CD14-positive monocyte (primary cell): ENCODE measurements around the gene GRID1. TPM values are rescaled to one million over a fixed set of nuclear protein-coding genes. Genes with fewer than 3 reads are reported as not detected.

ENCODE experiments used
- DNase-seq, 3 donors: peaks; one replicate each; pipeline ENCODE4 v3.0.0-alpha.2; 2011 to 2022
- H2AFZ ChIP-seq: 2 replicates; pipeline ENCODE4 v1.6.0; 2012; ENCODE audit warnings: mild to moderate bottlenecking, low read depth, low read length, inconsistent platforms; ENCODE audit not compliant: insufficient read depth, poor library complexity, severe bottlenecking
- H3K27ac ChIP-seq, 2 donors: 1 replicate in 1 of 2; 2 replicates in 1 of 2; pipeline ENCODE4 v1.5.1; 2012 to 2013; ENCODE audit warnings: low read length in 2 of 2, control low read depth in 1 of 2, inconsistent platforms in 1 of 2, low read depth in 1 of 2, mild to moderate bottlenecking in 1 of 2
- H3K27me3 ChIP-seq, 2 donors: one replicate each; pipeline versions ENCODE4 v1.6.0 to v1.6.1; 2011 to 2013; ENCODE audit warnings: low read length in 2 of 2; ENCODE audit not compliant: control insufficient read depth in 2 of 2, insufficient read depth in 2 of 2
- H3K36me3 ChIP-seq, 2 donors: replicated peaks in 1 of 2; 1 replicate in 1 of 2; 2 replicates in 1 of 2; pipeline versions ENCODE4 v1.5.1 to v1.6.1; 2012 to 2013; ENCODE audit warnings: low read length in 2 of 2, control low read depth in 1 of 2, inconsistent platforms in 1 of 2, mild to moderate bottlenecking in 1 of 2; ENCODE audit not compliant: insufficient read depth in 2 of 2, control insufficient read depth in 1 of 2
- H3K4me1 ChIP-seq, 2 donors: 1 replicate in 1 of 2; 2 replicates in 1 of 2; pipeline versions ENCODE4 v1.5.1 to v1.6.1; 2012 to 2013; ENCODE audit warnings: low read length in 2 of 2, control low read depth in 1 of 2, inconsistent platforms in 1 of 2, mild to moderate bottlenecking in 1 of 2, moderate library complexity in 1 of 2; ENCODE audit not compliant: insufficient read depth in 2 of 2, control insufficient read depth in 1 of 2
- H3K4me2 ChIP-seq: replicated peaks from 2 replicates; pipeline ENCODE3; 2012; ENCODE audit warnings: low read length, moderate library complexity, mild to moderate bottlenecking; ENCODE audit not compliant: poor library complexity, severe bottlenecking; ENCODE audit errors: extremely low read depth
- H3K4me3 ChIP-seq, 3 experiments: fragments of 200-600 bp in 1 of 3; sonication (generic) in 1 of 3; replicated peaks in 1 of 3; 1 replicate in 2 of 3; 2 replicates in 1 of 3; pipeline ENCODE4 v1.5.1; 2011 to 2013; ENCODE audit warnings: low read length in 3 of 3, mild to moderate bottlenecking in 3 of 3, control low read depth in 2 of 3, low read depth in 2 of 3, inconsistent platforms in 1 of 3, moderate library complexity in 1 of 3
- H3K79me2 ChIP-seq: 2 replicates; pipeline ENCODE4 v1.6.0; 2012; ENCODE audit warnings: mild to moderate bottlenecking, control low read depth, inconsistent platforms, low read length, moderate library complexity; ENCODE audit not compliant: insufficient read depth
- H3K9ac ChIP-seq: 2 replicates; pipeline ENCODE4 v1.6.0; 2017; ENCODE audit warnings: low read length, mild to moderate bottlenecking; ENCODE audit not compliant: insufficient read depth, poor library complexity, severe bottlenecking
- H3K9me3 ChIP-seq, 2 donors: replicated peaks in 1 of 2; 1 replicate in 1 of 2; 2 replicates in 1 of 2; pipeline versions ENCODE4 v1.5.1 to v1.6.1; 2012 to 2013; ENCODE audit warnings: low read length in 2 of 2, control low read depth in 1 of 2; ENCODE audit not compliant: control insufficient read depth in 1 of 2, insufficient read depth in 1 of 2
- H4K20me1 ChIP-seq: 2 replicates; pipeline ENCODE4 v1.6.0; 2012; ENCODE audit warnings: mild to moderate bottlenecking, low read length, control low read depth, moderate library complexity; ENCODE audit not compliant: insufficient read depth
- H3K27ac Mint-ChIP-seq, 7 donors: one replicate each; pipeline ENCODE4 v1.8.0; 2020; ENCODE audit warnings: mild to moderate bottlenecking in 7 of 7, mixed read lengths in 7 of 7, moderate library complexity in 6 of 7, inconsistent platforms in 2 of 7
- H3K27me3 Mint-ChIP-seq, 3 donors: one replicate each; pipeline ENCODE4 v1.8.0; 2021 to 2022; ENCODE audit warnings: low read depth in 3 of 3, mild to moderate bottlenecking in 3 of 3, mixed read lengths in 3 of 3, moderate library complexity in 3 of 3, inconsistent platforms in 1 of 3
- H3K36me3 Mint-ChIP-seq, 2 donors: one replicate each; pipeline ENCODE4 v1.8.0; 2020; ENCODE audit warnings: mixed read lengths in 2 of 2, inconsistent platforms in 1 of 2, mild to moderate bottlenecking in 1 of 2
- H3K4me1 Mint-ChIP-seq: one replicate; pipeline ENCODE4 v1.8.0; 2020; ENCODE audit warnings: mild to moderate bottlenecking, mixed read lengths
- H3K4me3 Mint-ChIP-seq, 2 donors: one replicate each; pipeline ENCODE4 v1.8.0; 2020; ENCODE audit warnings: mild to moderate bottlenecking in 2 of 2, mixed read lengths in 2 of 2, moderate library complexity in 1 of 2
- H3K9me3 Mint-ChIP-seq, 7 donors: one replicate each; pipeline ENCODE4 v1.8.0; 2020 to 2022; ENCODE audit warnings: mixed read lengths in 7 of 7, mild to moderate bottlenecking in 6 of 7, moderate library complexity in 6 of 7, inconsistent platforms in 2 of 7
- CTCF ChIP-seq: fragments of 200-600 bp; IDR thresholded peaks from one replicate; pipeline ENCODE4 v1.8.0; 2022; ENCODE audit warnings: antibody characterized with exemption, mild to moderate bottlenecking
- WGBS: methylation state at CpG from one replicate; pipeline ENCODE4 v1.1.5; 2013; ENCODE audit warnings: missing lambda C conversion rate; ENCODE audit not compliant: insufficient coverage; 5-methylcytosine and 5-hydroxymethylcytosine counted together
- intact Hi-C, 2 donors: fragments of 100-400 bp; cut with micrococcal nuclease; formaldehyde crosslinking; loops; one replicate each; pipeline versions ENCODE4 v1.15.0 to v1.15.1; 2023
- polyA plus RNA-seq, 3 donors: library from polyadenylated mRNA; depleted of rRNA in 1 of 3; unstranded in 2 of 3; stranded (reverse) in 1 of 3; fragments of 300-500 nt in 2 of 3; fragments of >200 nt in 1 of 3; fragmentation: Illumina TruSeq in 2 of 3; gene quantifications; 1 replicate in 2 of 3; 2 replicates in 1 of 3; pipeline ENCODE4 v1.2.3, GENCODE V29; 2012 to 2021

Gene GRID1
- polyA plus RNA-seq, 3 donors: not detected

- no peaks in the 10 kb centered on the region for H3K79me2 ChIP-seq
- Mint-ChIP-seq H3K36me3 (no peaks in the 10 kb centered on the region), H3K4me3 (no peak overlapping the region), H3K9me3 (no peaks in the 10 kb centered on the region), H3K27ac (no peak overlapping the region), H3K27me3 (peaks cover 2 to 7% (median 2%) of the 10 kb centered on the region in 3 donors), H3K4me1 (peaks cover 3% of the 10 kb centered on the region)
- intact Hi-C loops: no loop called here
- no peak overlapping the region for H3K9ac ChIP-seq
- peaks cover 3 to 8% of the 10 kb centered on the region in 2 donors for H3K4me1 ChIP-seq
- H3K36me3 ChIP-seq: no peaks in the 10 kb centered on the region
- H2AFZ ChIP-seq: no peak overlapping the region
- H3K27ac ChIP-seq: no peak overlapping the region
- no peaks in the 10 kb centered on the region for H3K27me3 ChIP-seq
- no peak overlapping the region for H3K4me3 ChIP-seq
- no peaks in the 10 kb centered on the region for H3K9me3 ChIP-seq
- 98% methylated on average over 4 of the region's 4 CpGs for WGBS
- DNase-seq: no peak
- no peaks in the 10 kb centered on the region for H4K20me1 ChIP-seq
- no peak overlapping the region for H3K4me2 ChIP-seq
- no peak for TF ChIP-seq CTCF
Observed at GRCh38 chr10:86345296-86345858, 21.2 kb downstream of the GRID1 start.

- Histone ChIP-seq H3K79me2 (no peaks in the 10 kb centered on the region), H3K9me3 (no peaks in the 10 kb centered on the region), H4K20me1 (no peaks in the 10 kb centered on the region), H3K36me3 (no peaks in the 10 kb centered on the region), H2AFZ (no peak overlapping the region), H3K27me3 (no peaks in the 10 kb centered on the region), H3K27ac (no peak overlapping the region), H3K4me3 (no peak overlapping the region), H3K4me1 (peaks cover 3 to 8% of the 10 kb centered on the region in 2 donors), H3K4me2 (no peak overlapping the region), H3K9ac (no peak overlapping the region)
- Mint-ChIP-seq H3K27me3 (peaks cover 0 to 7% (median 2%) of the 10 kb centered on the region in 3 donors), H3K4me1 (peaks cover 3% of the 10 kb centered on the region), H3K4me3 (no peak overlapping the region), H3K9me3 (no peaks in the 10 kb centered on the region), H3K36me3 (no peaks in the 10 kb centered on the region), H3K27ac (peak overlapping the region in 1 of 7 donors; percentile 1)
- 42% methylated on average over 6 of the region's 6 CpGs for WGBS
- peak in 2 of 3 donors; percentile 14 to 32 for DNase-seq
- TF ChIP-seq CTCF: no peak
- intact Hi-C loops: no loop called here
Observed at GRCh38 chr10:86344714-86345161, 21.9 kb downstream of the GRID1 start.
